Measurements from ENCODE around the gene HNRNPU.

HNRNPU gene

GRCh38 chr1:244881552-244882280, 17.4 kb upstream of the HNRNPU start:
- Histone ChIP-seq H3K4me2 (ENCODE audit: low read length) (no peak overlapping the region), H4K20me1 (ENCODE audit: insufficient read depth, low read length) (no peaks in the 10 kb centered on the region), H3K4me1 (ENCODE audit: low read length) (no peaks in the 10 kb centered on the region), H3K4me3 (ENCODE audit: low read length) (no peak overlapping the region), H3K27ac (ENCODE audit: low read length) (no peak overlapping the region), H3K36me3 (replicated peaks; ENCODE audit: low read depth, low read length) (no peaks in the 10 kb centered on the region), H2AFZ (ENCODE audit: low read depth, low read length) (no peak overlapping the region), H3K79me2 (ENCODE audit: low read length) (no peaks in the 10 kb centered on the region), H3K9ac (ENCODE audit: low read length) (no peak overlapping the region), H3K27me3 (ENCODE audit: low read depth, low read length) (peaks cover 14% of the 10 kb centered on the region; the same call in 1 of the 2 replicates), H3K9me3 (ENCODE audit: insufficient read depth, low read length) (no peaks in the 10 kb centered on the region)
- no peak for TF ChIP-seq CTCF (IDR thresholded peaks at IDR 0.05; ENCODE audit: low read depth, low read length)
- TF ChIP-seq EZH2phosphoT487 (IDR thresholded peaks at IDR 0.05; ENCODE audit: low read depth) = no peak

- no peak overlapping the region for H3K27ac ChIP-seq (ENCODE audit: low read length)
- no peaks in the 10 kb centered on the region for H3K36me3 ChIP-seq (replicated peaks; ENCODE audit: low read depth, low read length)
- no peaks in the 10 kb centered on the region for H4K20me1 ChIP-seq (ENCODE audit: insufficient read depth, low read length)
- no peaks in the 10 kb centered on the region for H3K4me1 ChIP-seq (ENCODE audit: low read length)
- H2AFZ ChIP-seq (ENCODE audit: low read depth, low read length) = no peak overlapping the region
- H3K9ac ChIP-seq (ENCODE audit: low read length) = no peak overlapping the region
- 0 out of 2 replicates have a peak, but pooled peaks cover 6% of the 10 kb centered on the region for H3K27me3 ChIP-seq (ENCODE audit: low read depth, low read length)
- no peaks in the 10 kb centered on the region for H3K79me2 ChIP-seq (ENCODE audit: low read length)
- no peak overlapping the region for H3K4me2 ChIP-seq (ENCODE audit: low read length)
- H3K4me3 ChIP-seq (ENCODE audit: low read length) = no peak overlapping the region
- no peaks in the 10 kb centered on the region for H3K9me3 ChIP-seq (ENCODE audit: insufficient read depth, low read length)
- TF ChIP-seq CTCF (IDR thresholded peaks at IDR 0.05; ENCODE audit: low read depth, low read length) = no peak
- TF ChIP-seq EZH2phosphoT487 (IDR thresholded peaks at IDR 0.05; ENCODE audit: low read depth) = no peak
Measured at GRCh38 chr1:244878681-244879080, 14.3 kb upstream of the HNRNPU start.

- H2AFZ ChIP-seq (ENCODE audit: low read depth, low read length) = no peak overlapping the region
- H3K36me3 ChIP-seq (replicated peaks; ENCODE audit: low read depth, low read length) = no peaks in the 10 kb centered on the region
- 0 out of 2 replicates have a peak, but pooled peaks cover 7% of the 10 kb centered on the region for H3K27me3 ChIP-seq (ENCODE audit: low read depth, low read length)
- H3K4me1 ChIP-seq (ENCODE audit: low read length) = no peaks in the 10 kb centered on the region
- no peaks in the 10 kb centered on the region for H3K79me2 ChIP-seq (ENCODE audit: low read length)
- H3K9ac ChIP-seq (ENCODE audit: low read length) = no peak overlapping the region
- H3K4me3 ChIP-seq (ENCODE audit: low read length) = no peak overlapping the region
- H4K20me1 ChIP-seq (ENCODE audit: insufficient read depth, low read length) = no peaks in the 10 kb centered on the region
- no peaks in the 10 kb centered on the region for H3K9me3 ChIP-seq (ENCODE audit: insufficient read depth, low read length)
- no peak overlapping the region for H3K27ac ChIP-seq (ENCODE audit: low read length)
- no peak for TF ChIP-seq CTCF (IDR thresholded peaks at IDR 0.05; ENCODE audit: low read depth, low read length)
- no peak overlapping the region for H3K4me2 ChIP-seq (ENCODE audit: low read length)
Measured at GRCh38 chr1:244876228-244876910, 12.0 kb upstream of the HNRNPU start.

- no peak overlapping the region for H3K9ac ChIP-seq (ENCODE audit: low read length)
- no peaks in the 10 kb centered on the region for H3K9me3 ChIP-seq (ENCODE audit: insufficient read depth, low read length)
- H3K4me1 ChIP-seq (ENCODE audit: low read length) = no peaks in the 10 kb centered on the region
- H3K79me2 ChIP-seq (ENCODE audit: low read length) = no peaks in the 10 kb centered on the region
- H3K4me3 ChIP-seq (ENCODE audit: low read length) = no peak overlapping the region
- no peak for TF ChIP-seq EZH2phosphoT487 (IDR thresholded peaks at IDR 0.05; ENCODE audit: low read depth)
- no peak for TF ChIP-seq CTCF (IDR thresholded peaks at IDR 0.05; ENCODE audit: low read depth, low read length)
- no peaks in the 10 kb centered on the region for H4K20me1 ChIP-seq (ENCODE audit: insufficient read depth, low read length)
- H3K27ac ChIP-seq (ENCODE audit: low read length) = no peak overlapping the region
- H3K36me3 ChIP-seq (replicated peaks; ENCODE audit: low read depth, low read length) = no peaks in the 10 kb centered on the region
- H3K4me2 ChIP-seq (ENCODE audit: low read length) = no peak overlapping the region
- H2AFZ ChIP-seq (ENCODE audit: low read depth, low read length) = no peak overlapping the region
- 0 out of 2 replicates have a peak, but pooled peaks cover 7% of the 10 kb centered on the region for H3K27me3 ChIP-seq (ENCODE audit: low read depth, low read length)
Measured at GRCh38 chr1:244874974-244875579, 10.7 kb upstream of the HNRNPU start.

Data from OCI-LY3 (cell line).